Endothelial cell of umbilical vein (primary cell): Measurements from ENCODE around the gene KIAA1671. TPM values are rescaled to one million over a fixed set of nuclear protein-coding genes. Genes with fewer than 3 reads are reported as not detected.

Source experiments
- BruUV-seq: library from RNA; stranded (reverse); fragments of 400-500 nt; replicated peaks from 2 replicates; lab custom pipeline; 2021; lab: Mats Ljungman, UMichigan
- CTCF ChIA-PET: fragments of 300-600, 350-600 bp; sonication (Branson Sonifier 250); formaldehyde crosslinking; loops from one replicate; lab custom pipeline; 2021; ENCODE audit warnings: antibody characterized with exemption, inconsistent platforms; lab: Charles Lee
- POLR2A ChIA-PET: fragments of 300-600, 350-600 bp; sonication (Branson Sonifier 250); formaldehyde crosslinking; loops from one replicate; lab custom pipeline; 2021; ENCODE audit warnings: antibody characterized with exemption, inconsistent platforms; lab: Charles Lee
- DNase-seq: peaks from one replicate; pipeline ENCODE4 v3.0.0-alpha.2; 2011; ENCODE audit warnings: low read depth, low spot score
- FAIRE-seq: peaks from 2 replicates; lab custom pipeline; 2011; peaks lifted over from hg19 to GRCh38; lab: Jason Lieb, UNC
- H2AFZ ChIP-seq: 2 replicates; pipeline ENCODE4 v1.6.0; 2012; ENCODE audit warnings: low read depth, low read length, control low read depth, inconsistent platforms
- H3K27ac ChIP-seq: 2 replicates; pipeline ENCODE4 v1.5.1; 2011; ENCODE audit warnings: low read depth, mild to moderate bottlenecking, control low read depth, low read length, moderate library complexity; ENCODE audit not compliant: insufficient read depth
- H3K27me3 ChIP-seq, 2 experiments: 2 replicates each; pipeline versions ENCODE4 v1.6.0 to v1.6.1; 2011; ENCODE audit warnings: low read length in 2 of 2, mixed read lengths in 1 of 2; ENCODE audit not compliant: control insufficient read depth in 2 of 2, insufficient read depth in 2 of 2
- H3K36me3 ChIP-seq, 2 experiments: 2 replicates in 1 of 2; 3 replicates in 1 of 2; pipeline ENCODE4 v1.5.1; 2011; ENCODE audit warnings: low read length in 2 of 2, mild to moderate bottlenecking in 1 of 2, moderate library complexity in 1 of 2; ENCODE audit not compliant: control insufficient read depth in 2 of 2, insufficient read depth in 2 of 2; ENCODE audit errors: extremely low read depth in 1 of 2
- H3K4me1 ChIP-seq: 3 replicates; pipeline ENCODE4 v1.5.1; 2011; ENCODE audit warnings: mild to moderate bottlenecking, low read length; ENCODE audit not compliant: control insufficient read depth, insufficient read depth; ENCODE audit errors: extremely low read depth
- H3K4me2 ChIP-seq: 2 replicates; pipeline ENCODE4 v1.6.1; 2011; ENCODE audit warnings: low read length, control low read depth, mixed read lengths; ENCODE audit not compliant: insufficient read depth
- H3K4me3 ChIP-seq, 3 experiments: fragments of 200-600 bp in 1 of 3; sonication (generic), shearing (Covaris generic) in 1 of 3; replicated peaks in 1 of 3; 2 replicates each; pipeline ENCODE4 v1.5.1; 2011 to 2016; ENCODE audit warnings: control low read depth in 3 of 3, low read length in 3 of 3, mild to moderate bottlenecking in 2 of 3, inconsistent platforms in 1 of 3, low read depth in 1 of 3, moderate library complexity in 1 of 3; ENCODE audit not compliant: insufficient read depth in 1 of 3
- H3K79me2 ChIP-seq: 2 replicates; pipeline ENCODE4 v1.6.0; 2012; ENCODE audit warnings: low read length, inconsistent platforms; ENCODE audit not compliant: control insufficient read depth, insufficient read depth
- H3K9ac ChIP-seq: replicated peaks from 2 replicates; pipeline ENCODE3; 2011; ENCODE audit warnings: low read length, control low read depth; ENCODE audit not compliant: insufficient read depth; ENCODE audit errors: extremely low read depth
- H3K9me1 ChIP-seq: replicated peaks from 3 replicates; pipeline ENCODE4 v1.6.0; 2011; ENCODE audit warnings: mild to moderate bottlenecking, low read length; ENCODE audit not compliant: control insufficient read depth, insufficient read depth; ENCODE audit errors: extremely low read depth
- H3K9me3 ChIP-seq: replicated peaks from 2 replicates; pipeline ENCODE4 v1.5.1; 2012; ENCODE audit warnings: low read length, inconsistent platforms; ENCODE audit not compliant: control insufficient read depth, insufficient read depth
- H4K20me1 ChIP-seq: replicated peaks from 2 replicates; pipeline ENCODE3; 2011; ENCODE audit warnings: mild to moderate bottlenecking, low read length; ENCODE audit not compliant: control insufficient read depth, insufficient read depth; ENCODE audit errors: extremely low read depth
- EZH2 ChIP-seq: IDR thresholded peaks from 2 replicates; pipeline ENCODE4 v1.6.1; 2012; ENCODE audit warnings: borderline replicate concordance, low read depth, mild to moderate bottlenecking, moderate library complexity, low read length, inconsistent platforms; ENCODE audit not compliant: severe bottlenecking
- FOS ChIP-seq: IDR thresholded peaks from 2 replicates; pipeline ENCODE4 v1.6.1; 2011; ENCODE audit warnings: mild to moderate bottlenecking, low read length, moderate library complexity, borderline replicate concordance; ENCODE audit not compliant: insufficient read depth
- GATA2 ChIP-seq: IDR thresholded peaks from 2 replicates; pipeline ENCODE4 v1.7.0; 2011; ENCODE audit warnings: low read depth, mild to moderate bottlenecking, moderate library complexity, mixed read lengths, low read length; ENCODE audit not compliant: insufficient read length, insufficient read depth
- JUN ChIP-seq: IDR thresholded peaks from 2 replicates; pipeline ENCODE4 v1.6.1; 2011; ENCODE audit warnings: borderline replicate concordance, low read depth; ENCODE audit not compliant: insufficient read length, insufficient read depth
- MAX ChIP-seq: IDR thresholded peaks from 2 replicates; pipeline ENCODE4 v1.6.1; 2011; ENCODE audit not compliant: insufficient read depth, insufficient read length
- MYC ChIP-seq: IDR thresholded peaks from one replicate; pipeline ENCODE4 v1.6.1; 2011; ENCODE audit warnings: mild to moderate bottlenecking, low read depth, low read length
- POLR2A ChIP-seq: IDR thresholded peaks from 2 replicates; pipeline ENCODE4 v1.6.1; 2012; ENCODE audit warnings: low read depth, mild to moderate bottlenecking, control low read depth, low read length
- POLR2AphosphoS5 ChIP-seq: IDR thresholded peaks from 2 replicates; pipeline ENCODE4 v1.6.1; 2012; ENCODE audit warnings: low read depth, mild to moderate bottlenecking, control low read depth, low read length, moderate library complexity; ENCODE audit not compliant: insufficient read depth
- dilution Hi-C: fragments of 300-500 bp; cut with MboI; formaldehyde crosslinking; loops from one replicate; pipeline ENCODE4 v1.15.0; 2019; ENCODE audit warnings: low sequenced_read_pairs; ENCODE audit not compliant: extremely low pct_ligation_motif_present
- intact Hi-C: fragments of 100-400 bp; cut with micrococcal nuclease; formaldehyde crosslinking; loops from one replicate; pipeline ENCODE4 v1.10.0; 2022
- polyA plus RNA-seq, 4 experiments: library from polyadenylated mRNA; depleted of rRNA in 3 of 4; stranded (reverse) in 3 of 4; unstranded in 1 of 4; fragments of >200 nt; gene quantifications; 2 replicates each; pipeline versions ENCODE4 v1.2.1 to v1.2.3, GENCODE V29; 2011 to 2012; ENCODE audit warnings: missing spikeins in 1 of 4
- total RNA-seq: library from RNA; stranded (reverse); gene quantifications from 2 replicates; pipeline ENCODE4 v1.2.3, GENCODE V29; 2021
- TF ChIP-seq, protein P1 (sequence below), 2 donors: IDR thresholded peaks; 1 replicate in 1 of 2; 2 replicates in 1 of 2; pipeline ENCODE4 v1.5.1; 2011; ENCODE audit warnings: low read length in 2 of 2, mild to moderate bottlenecking in 2 of 2, moderate library complexity in 2 of 2, control low read depth in 1 of 2, inconsistent platforms in 1 of 2, low read depth in 1 of 2; ENCODE audit not compliant: insufficient read depth in 1 of 2; ENCODE audit errors: extremely low read depth in 1 of 2

KIAA1671 gene
- total and polyA plus RNA-seq, 2 donors (not counting 3 experiments of a cell fraction or from before 2014, with no cell fraction given) = 23.1 to 85.1 TPM

GRCh38 chr22:25235547-25236290 is 283.2 kb downstream of the KIAA1671 start:
- H3K9ac ChIP-seq = no peak overlapping the region
- intact Hi-C loops (loop anchor here (2.0 to 5.0 kb wide), 4 partner anchors 99 to 1097 kb away; no protein-coding TSS in a partner anchor), dilution Hi-C loops (no loop called here)
- peaks cover 0 to 3% of the 10 kb centered on the region in 2 experiments for H3K27me3 ChIP-seq
- H3K79me2 ChIP-seq = no peaks in the 10 kb centered on the region
- H3K4me3 ChIP-seq = no peak overlapping the region
- H3K36me3 ChIP-seq = no peaks in the 10 kb centered on the region
- peak; percentile 73 for DNase-seq
- no peaks in the 10 kb centered on the region for H3K9me1 ChIP-seq
- ChIA-PET CTCF (interaction anchor here (0.6 to 1.1 kb wide), 12 partner anchors 8 to 1126 kb away, joined by 3 to 13 read pairs (median 3); no protein-coding TSS in a partner anchor), POLR2A (no interaction called here)
- H2AFZ ChIP-seq = peak overlapping the region; percentile 27
- TF ChIP-seq, protein P1, sequence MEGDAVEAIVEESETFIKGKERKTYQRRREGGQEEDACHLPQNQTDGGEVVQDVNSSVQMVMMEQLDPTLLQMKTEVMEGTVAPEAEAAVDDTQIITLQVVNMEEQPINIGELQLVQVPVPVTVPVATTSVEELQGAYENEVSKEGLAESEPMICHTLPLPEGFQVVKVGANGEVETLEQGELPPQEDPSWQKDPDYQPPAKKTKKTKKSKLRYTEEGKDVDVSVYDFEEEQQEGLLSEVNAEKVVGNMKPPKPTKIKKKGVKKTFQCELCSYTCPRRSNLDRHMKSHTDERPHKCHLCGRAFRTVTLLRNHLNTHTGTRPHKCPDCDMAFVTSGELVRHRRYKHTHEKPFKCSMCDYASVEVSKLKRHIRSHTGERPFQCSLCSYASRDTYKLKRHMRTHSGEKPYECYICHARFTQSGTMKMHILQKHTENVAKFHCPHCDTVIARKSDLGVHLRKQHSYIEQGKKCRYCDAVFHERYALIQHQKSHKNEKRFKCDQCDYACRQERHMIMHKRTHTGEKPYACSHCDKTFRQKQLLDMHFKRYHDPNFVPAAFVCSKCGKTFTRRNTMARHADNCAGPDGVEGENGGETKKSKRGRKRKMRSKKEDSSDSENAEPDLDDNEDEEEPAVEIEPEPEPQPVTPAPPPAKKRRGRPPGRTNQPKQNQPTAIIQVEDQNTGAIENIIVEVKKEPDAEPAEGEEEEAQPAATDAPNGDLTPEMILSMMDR (IDR thresholded peaks at IDR 0.05; ENCODE audit: extremely low read depth in 1 of 2, insufficient read depth in 1 of 2, low read depth in 1 of 2, low read length in 2 of 2) = peak; percentile 70 to 77
- TF ChIP-seq GATA2 = no peak
- no peak overlapping the region for H3K4me2 ChIP-seq
- no peak overlapping the region for H3K27ac ChIP-seq
- peaks cover 3% of the 10 kb centered on the region for H3K4me1 ChIP-seq
- FAIRE-seq = peak; percentile 63
- H3K9me3 ChIP-seq = no peaks in the 10 kb centered on the region
- BruUV-seq = no TSS peak
- no peaks in the 10 kb centered on the region for H4K20me1 ChIP-seq

DNA sequence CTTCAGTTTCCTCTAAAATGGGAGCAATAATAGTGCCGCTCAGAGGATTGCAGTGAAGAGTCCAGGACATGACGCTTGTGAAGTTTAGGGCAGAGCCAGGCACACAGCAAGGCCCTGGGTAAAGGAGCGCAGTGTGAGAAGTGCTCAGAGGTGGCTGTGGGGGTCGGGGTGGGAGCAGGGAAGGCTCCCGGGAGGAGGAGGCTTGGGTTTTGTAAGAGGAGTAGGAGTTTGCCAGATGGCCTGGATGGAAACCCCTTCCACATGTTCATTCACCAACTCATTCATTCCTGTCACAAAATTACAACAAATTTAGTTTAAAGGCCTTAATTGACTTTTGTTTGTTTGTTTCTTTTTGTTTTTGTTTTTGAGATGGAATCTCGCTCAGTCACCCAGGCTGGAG is 283.9 kb downstream of the KIAA1671 start:
- no peaks in the 10 kb centered on the region for H3K79me2 ChIP-seq
- dilution Hi-C loops (no loop called here), intact Hi-C loops (loop anchor here (2.0 to 5.0 kb wide), 4 partner anchors 98 to 1096 kb away; no protein-coding TSS in a partner anchor)
- H3K9me1 ChIP-seq = no peaks in the 10 kb centered on the region
- DNase-seq (no peak), FAIRE-seq (no peak)
- no peak overlapping the region for H3K4me2 ChIP-seq
- ChIA-PET CTCF (interaction anchor here (0.6 to 1.1 kb wide), 12 partner anchors 9 to 1125 kb away, joined by 3 to 13 read pairs (median 3); no protein-coding TSS in a partner anchor), POLR2A (no interaction called here)
- no peak for TF ChIP-seq MYC
- TF ChIP-seq POLR2AphosphoS5 = no peak
- TF ChIP-seq MAX = no peak
- TF ChIP-seq JUN = no peak
- TF ChIP-seq FOS = no peak
- TF ChIP-seq, protein P1 (IDR thresholded peaks at IDR 0.05; ENCODE audit: extremely low read depth in 1 of 2, insufficient read depth in 1 of 2, low read depth in 1 of 2, low read length in 2 of 2) = no peak
- no peak for TF ChIP-seq EZH2
- TF ChIP-seq POLR2A = no peak
- no peak for TF ChIP-seq GATA2
- no peaks in the 10 kb centered on the region for H3K36me3 ChIP-seq
- H3K27ac ChIP-seq = no peak overlapping the region
- H3K4me3 ChIP-seq = no peak overlapping the region
- H3K9ac ChIP-seq = no peak overlapping the region
- peaks cover 0 to 5% of the 10 kb centered on the region in 2 experiments for H3K27me3 ChIP-seq
- peak overlapping the region; percentile 17 for H2AFZ ChIP-seq
- H3K4me1 ChIP-seq = peaks cover 3% of the 10 kb centered on the region
- no peaks in the 10 kb centered on the region for H3K9me3 ChIP-seq
- no peaks in the 10 kb centered on the region for H4K20me1 ChIP-seq
- BruUV-seq = no TSS peak
